Measurements from ENCODE around the gene KIAA1671.

DNA sequence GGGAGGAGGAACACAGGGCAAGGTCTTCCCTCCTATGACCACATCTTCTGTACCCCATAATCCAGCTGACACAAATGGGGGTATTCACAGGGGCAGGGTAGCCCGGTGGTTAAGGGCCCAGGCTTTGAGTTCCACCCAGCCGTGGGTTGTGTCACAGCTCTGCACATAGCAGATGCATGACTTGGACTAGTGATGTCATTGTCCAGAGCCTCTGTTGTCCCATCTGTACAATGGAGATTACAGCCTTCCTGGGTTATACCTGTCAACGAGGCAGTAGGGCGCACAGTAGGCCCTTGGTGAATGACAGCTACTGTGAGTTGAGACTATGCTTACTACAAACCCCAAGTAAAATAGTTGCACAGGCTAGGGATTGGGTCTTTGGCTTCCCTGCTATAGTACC lies 147.9 kb downstream of the KIAA1671 start:
- TF ChIP-seq, protein P1, sequence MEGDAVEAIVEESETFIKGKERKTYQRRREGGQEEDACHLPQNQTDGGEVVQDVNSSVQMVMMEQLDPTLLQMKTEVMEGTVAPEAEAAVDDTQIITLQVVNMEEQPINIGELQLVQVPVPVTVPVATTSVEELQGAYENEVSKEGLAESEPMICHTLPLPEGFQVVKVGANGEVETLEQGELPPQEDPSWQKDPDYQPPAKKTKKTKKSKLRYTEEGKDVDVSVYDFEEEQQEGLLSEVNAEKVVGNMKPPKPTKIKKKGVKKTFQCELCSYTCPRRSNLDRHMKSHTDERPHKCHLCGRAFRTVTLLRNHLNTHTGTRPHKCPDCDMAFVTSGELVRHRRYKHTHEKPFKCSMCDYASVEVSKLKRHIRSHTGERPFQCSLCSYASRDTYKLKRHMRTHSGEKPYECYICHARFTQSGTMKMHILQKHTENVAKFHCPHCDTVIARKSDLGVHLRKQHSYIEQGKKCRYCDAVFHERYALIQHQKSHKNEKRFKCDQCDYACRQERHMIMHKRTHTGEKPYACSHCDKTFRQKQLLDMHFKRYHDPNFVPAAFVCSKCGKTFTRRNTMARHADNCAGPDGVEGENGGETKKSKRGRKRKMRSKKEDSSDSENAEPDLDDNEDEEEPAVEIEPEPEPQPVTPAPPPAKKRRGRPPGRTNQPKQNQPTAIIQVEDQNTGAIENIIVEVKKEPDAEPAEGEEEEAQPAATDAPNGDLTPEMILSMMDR (IDR thresholded peaks at IDR 0.05): no peak
- no peak for TF ChIP-seq POLR2A (IDR thresholded peaks at IDR 0.05)

All from gastroesophageal sphincter (tissue), 3 donors.